NOMO-1 treated with dmso at 0.1 percent for 144 hours (cell line): Measurements from ENCODE around the gene MYMX.
A peak's percentile ranks its signal among the peaks of the same experiment; 100 is the strongest.

Experiments
- DNase-seq: peaks from one replicate; lab custom pipeline; 2025; ENCODE audit not compliant: unreplicated experiment; lab: John Stamatoyannopoulos, UW

MYMX gene

GRCh38 chr6:44262467-44263353, 46.0 kb downstream of the MYMX start:
- no peak for DNase-seq

- DNase-seq = no peak
Measured at GRCh38 chr6:44263354-44264100, 46.8 kb downstream of the MYMX start.

- peak; percentile 75 for DNase-seq
Measured at GRCh38 chr6:44264154-44265006, 47.7 kb downstream of the MYMX start.

- DNase-seq = peak; percentile 44
Measured at GRCh38 chr6:44265007-44265721, 48.4 kb downstream of the MYMX start, which contains the start of gene NFKBIE. NFKBIE (minus strand) TSS chr6:44265551; CDS start chr6:44265346, 205 bp downstream.

- no peak for DNase-seq
Measured at GRCh38 chr6:44265722-44266233, 49.1 kb downstream of the MYMX start.

- no peak for DNase-seq
Measured at GRCh38 chr6:44266347-44266746, 49.6 kb downstream of the MYMX start.

- no peak for DNase-seq
Measured at GRCh38 chr6:44267252-44267651, 50.5 kb downstream of the MYMX start.
